Measurements from ENCODE around the gene TMED7. TPM values are rescaled to one million over a fixed set of nuclear protein-coding genes. Genes with fewer than 3 reads are reported as not detected.
A peak's percentile ranks its signal among the peaks of the same experiment; 100 is the strongest.

Gene TMED7
- total RNA-seq, 4 donors from 2014 or later, result 53.1 to 122 (median 68.6) TPM

DNA sequence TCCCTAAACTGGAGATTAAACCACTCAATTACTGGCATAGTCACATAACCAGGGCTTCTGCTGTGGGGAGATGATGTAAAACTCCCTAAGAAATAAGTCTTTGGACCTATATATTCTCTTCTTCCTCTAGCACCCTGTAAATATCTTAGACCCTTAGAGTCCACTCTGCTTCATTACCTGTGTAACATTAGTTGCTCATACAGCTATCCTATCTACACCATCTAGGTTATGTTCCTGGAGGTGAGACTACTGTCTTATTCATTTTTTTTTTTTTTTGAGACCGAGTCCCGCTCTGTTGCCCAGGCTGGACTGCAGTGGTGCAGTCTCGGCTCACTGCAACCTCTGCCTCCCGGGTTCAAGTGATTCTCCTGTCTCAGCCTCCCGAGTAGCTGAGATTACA lies 14.0 kb downstream of the TMED7 start:
- DNase-seq (no peak), ATAC-seq (no peak)
- TF ChIP-seq, protein P1, sequence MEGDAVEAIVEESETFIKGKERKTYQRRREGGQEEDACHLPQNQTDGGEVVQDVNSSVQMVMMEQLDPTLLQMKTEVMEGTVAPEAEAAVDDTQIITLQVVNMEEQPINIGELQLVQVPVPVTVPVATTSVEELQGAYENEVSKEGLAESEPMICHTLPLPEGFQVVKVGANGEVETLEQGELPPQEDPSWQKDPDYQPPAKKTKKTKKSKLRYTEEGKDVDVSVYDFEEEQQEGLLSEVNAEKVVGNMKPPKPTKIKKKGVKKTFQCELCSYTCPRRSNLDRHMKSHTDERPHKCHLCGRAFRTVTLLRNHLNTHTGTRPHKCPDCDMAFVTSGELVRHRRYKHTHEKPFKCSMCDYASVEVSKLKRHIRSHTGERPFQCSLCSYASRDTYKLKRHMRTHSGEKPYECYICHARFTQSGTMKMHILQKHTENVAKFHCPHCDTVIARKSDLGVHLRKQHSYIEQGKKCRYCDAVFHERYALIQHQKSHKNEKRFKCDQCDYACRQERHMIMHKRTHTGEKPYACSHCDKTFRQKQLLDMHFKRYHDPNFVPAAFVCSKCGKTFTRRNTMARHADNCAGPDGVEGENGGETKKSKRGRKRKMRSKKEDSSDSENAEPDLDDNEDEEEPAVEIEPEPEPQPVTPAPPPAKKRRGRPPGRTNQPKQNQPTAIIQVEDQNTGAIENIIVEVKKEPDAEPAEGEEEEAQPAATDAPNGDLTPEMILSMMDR (IDR thresholded peaks at IDR 0.05 in 4 of 5, conservative IDR thresholded peaks at IDR 0.05 in 1 of 5), result no peak
- TF ChIP-seq POLR2A (IDR thresholded peaks at IDR 0.05), result no peak
- Histone ChIP-seq H3K27me3 (no peaks in the 10 kb centered on the region), H3K9me3 (no peaks in the 10 kb centered on the region), H3K27ac (no peak overlapping the region), H3K4me3 (no peak overlapping the region), H3K4me1 (peaks cover 0 to 5% of the 10 kb centered on the region in 2 donors), H3K36me3 (peaks cover 0 to 15% of the 10 kb centered on the region in 2 donors)
- in situ Hi-C loops (cut with MboI; ENCODE audit: low sequenced_read_pairs in 4 of 4), result no loop called here
- intact Hi-C loops (cut with DNase I; ENCODE audit: low total_unique reads), result no loop called here

- Histone ChIP-seq H3K36me3 (no peaks in the 10 kb centered on the region), H3K4me1 (peaks cover 0 to 5% of the 10 kb centered on the region in 2 donors), H3K27ac (peak overlapping the region in 2 of 4 donors; percentile 36 to 59), H3K9me3 (no peaks in the 10 kb centered on the region), H3K27me3 (no peaks in the 10 kb centered on the region), H3K4me3 (no peak overlapping the region)
- TF ChIP-seq, protein P1 (IDR thresholded peaks at IDR 0.05 in 4 of 5, conservative IDR thresholded peaks at IDR 0.05 in 1 of 5), result no peak
- TF ChIP-seq POLR2A (IDR thresholded peaks at IDR 0.05), result no peak
- in situ Hi-C loops (cut with MboI; ENCODE audit: low sequenced_read_pairs in 4 of 4), result no loop called here
- intact Hi-C loops (cut with DNase I; ENCODE audit: low total_unique reads), result no loop called here
- ATAC-seq (no peak), DNase-seq (no peak)
Observed at GRCh38 chr5:115607935-115608334, 17.9 kb downstream of the TMED7 start.

DNA sequence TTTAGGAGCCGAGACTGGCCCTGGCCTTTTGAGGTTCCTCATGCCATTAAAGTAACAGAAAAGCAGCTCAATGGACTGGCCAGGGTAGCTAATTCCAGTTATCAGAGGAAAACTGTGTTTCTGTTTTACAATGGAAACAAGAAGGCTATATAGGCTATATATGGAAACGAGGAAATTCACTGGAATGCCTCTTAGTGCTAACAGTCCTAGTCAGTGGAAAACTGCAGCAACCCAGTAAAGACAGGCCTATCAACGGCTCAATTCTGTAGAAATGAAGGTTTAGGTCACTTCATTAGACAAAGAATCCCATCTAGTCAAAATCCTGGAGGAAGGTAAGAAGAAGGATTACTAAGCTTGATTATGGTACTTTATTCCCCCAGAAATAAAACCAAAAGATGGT lies 20.4 kb downstream of the TMED7 start:
- DNase-seq (no peak), ATAC-seq (no peak)
- no peak overlapping the region for H3K4me3 ChIP-seq
- H3K9me3 ChIP-seq, result no peaks in the 10 kb centered on the region
- no peaks in the 10 kb centered on the region for H3K36me3 ChIP-seq
- H3K27ac ChIP-seq, result no peak overlapping the region
- no peak for TF ChIP-seq POLR2A (IDR thresholded peaks at IDR 0.05)
- TF ChIP-seq, protein P1 (IDR thresholded peaks at IDR 0.05 in 4 of 5, conservative IDR thresholded peaks at IDR 0.05 in 1 of 5), result no peak
- intact Hi-C loops (cut with DNase I; ENCODE audit: low total_unique reads), result no loop called here
- in situ Hi-C loops (cut with MboI; ENCODE audit: low sequenced_read_pairs in 4 of 4), result no loop called here
- peaks cover 11 to 13% of the 10 kb centered on the region in 2 donors for H3K4me1 ChIP-seq
- no peaks in the 10 kb centered on the region for H3K27me3 ChIP-seq

GRCh38 chr5:115602591-115603125 lies 23.2 kb downstream of the TMED7 start:
- Histone ChIP-seq H3K36me3 (no peaks in the 10 kb centered on the region), H3K27me3 (no peaks in the 10 kb centered on the region), H3K27ac (peak overlapping the region; percentile 87 to 97 (median 94)), H3K9me3 (no peaks in the 10 kb centered on the region), H3K4me1 (peaks cover 32 to 35% of the 10 kb centered on the region in 2 donors), H3K4me3 (peak overlapping the region; percentile 74 to 93 (median 86))
- intact Hi-C loops (cut with DNase I; ENCODE audit: low total_unique reads), result no loop called here
- DNase-seq, result no peak
- TF ChIP-seq POLR2A (IDR thresholded peaks at IDR 0.05), result no peak
- TF ChIP-seq, protein P1 (IDR thresholded peaks at IDR 0.05 in 4 of 5, conservative IDR thresholded peaks at IDR 0.05 in 1 of 5), result no peak
- peak; percentile 30 to 46 for ATAC-seq
- in situ Hi-C loops (cut with MboI; ENCODE audit: low sequenced_read_pairs in 4 of 4), result no loop called here

Measured in gastrocnemius medialis (tissue), 4 donors.